ENCODE data around the gene SIL1. TPM values are rescaled to one million over a fixed set of nuclear protein-coding genes. Genes with fewer than 3 reads are reported as not detected.

Gene SIL1
- total and polyA plus RNA-seq, 9 of the 15 experiments (the other 6 are each of a cell fraction or from before 2014, with no cell fraction given) = 1.3 to 30.5 (median 18.1) TPM

- CTCF ChIA-PET (ENCODE audit: low intra/inter-chr PET ratio) = no interaction called here
- FAIRE-seq = no peak
- H3K79me2 ChIP-seq (ENCODE audit: control insufficient read depth, insufficient read depth, low read length) = no peaks in the 10 kb centered on the region
Measured at GRCh38 chr5:139214646-139215045, 16.5 kb upstream of the SIL1 start.

More at GRCh38 chr5:139214646-139215045, 16.5 kb upstream of the SIL1 start:
- Histone ChIP-seq H3K4me1 (replicated peaks in 1 of 2; ENCODE audit: control insufficient read depth in 2 of 2, insufficient read depth in 2 of 2, low read length in 2 of 2) (no peaks in the 10 kb centered on the region), H3K9me3 (replicated peaks; ENCODE audit: control insufficient read depth, insufficient read depth, low read depth, low read length) (no peaks in the 10 kb centered on the region), H3K9ac (ENCODE audit: insufficient read depth in 1 of 2, low read depth in 2 of 2, low read length in 2 of 2) (no peak overlapping the region), H3K9me1 (ENCODE audit: control insufficient read depth, insufficient read depth, low read length) (no peaks in the 10 kb centered on the region), H3K27ac (ENCODE audit: extremely low read depth, low read depth, low read length) (no peak overlapping the region), H3K27me3 (ENCODE audit: control insufficient read depth in 2 of 2, insufficient read depth in 2 of 2, low read length in 2 of 2) (0 out of 5 replicates have a peak, but pooled peaks cover 0 to 7% of the 10 kb centered on the region in 2 experiments), H3K4me2 (ENCODE audit: insufficient read depth, low read length) (no peak overlapping the region), H4K20me1 (replicated peaks; ENCODE audit: control insufficient read depth, insufficient read depth, low read length) (no peaks in the 10 kb centered on the region), H3K36me3 (ENCODE audit: control insufficient read depth, insufficient read depth, low read length) (no peaks in the 10 kb centered on the region), H3K4me3 (no peak overlapping the region), H2AFZ (ENCODE audit: low read depth, low read length) (no peak overlapping the region)
- in situ Hi-C loops (cut with MboI) (no loop called here), intact Hi-C loops (cut with micrococcal nuclease) (no loop called here)
- WGBS (ENCODE audit: insufficient coverage, low coverage, missing lambda C conversion rate) = 50% methylated on average over 2 of the region's 2 CpGs
- TF ChIP-seq RBM15 (IDR thresholded peaks at IDR 0.05; ENCODE audit: insufficient read depth, low read length) = no peak
- no peak for TF ChIP-seq ZNF174 (CRISPR knock-in tag; IDR thresholded peaks at IDR 0.05)
- TF ChIP-seq ZEB2 (IDR thresholded peaks at IDR 0.05) = no peak
- TF ChIP-seq SNRNP70 (optimal IDR thresholded peaks at IDR 0.05; ENCODE audit: low read depth, low read length) = no peak
- no peak for TF ChIP-seq ZNF780A (CRISPR knock-in tag; IDR thresholded peaks at IDR 0.05)
- TF ChIP-seq PKNOX1 (IDR thresholded peaks at IDR 0.05) = no peak
- TF ChIP-seq FOSL1 (tag; conservative IDR thresholded peaks at IDR 0.05) = no peak
- no peak for TF ChIP-seq ADNP (tag; IDR thresholded peaks at IDR 0.05)
- no peak for TF ChIP-seq ASH1L (IDR thresholded peaks at IDR 0.05; ENCODE audit: borderline replicate concordance, low read depth, partially characterized antibody)
- no TSS peak for BruUV-seq (replicated peaks)
- ATAC-seq = no peak
- POLR2A ChIA-PET = interaction anchor here (0.7 to 0.8 kb wide), 2 partner anchors 192 to 558 kb away, joined by 3 read pairs; no protein-coding TSS in a partner anchor
- no peak for DNase-seq (ENCODE audit: extremely low read depth in 1 of 4, low spot score in 3 of 4)
